HEK293 (cell line): ENCODE results near the gene GNAZ.

ENCODE experiments used
- MEIS1 ChIP-seq: sonication (generic); formaldehyde crosslinking; IDR thresholded peaks from 2 replicates; pipeline ENCODE4 v1.8.1; 2022; ENCODE audit warnings: missing genetic modification reagents, mild to moderate bottlenecking, borderline replicate concordance
- ZNF132 ChIP-seq: fragments of 450-650 bp; formaldehyde crosslinking; IDR thresholded peaks from 2 replicates; pipeline ENCODE4 v1.5.1; 2017; ENCODE audit warnings: missing biosample characterization, missing genetic modification characterization, borderline replicate concordance
- ZNF777 ChIP-seq: fragments of 450-650 bp; formaldehyde crosslinking; IDR thresholded peaks from 2 replicates; pipeline ENCODE4 v1.5.1; 2017; ENCODE audit warnings: missing biosample characterization, missing genetic modification characterization, borderline replicate concordance

GRCh38 chr22:23158516-23159290 is 88.4 kb downstream of the GNAZ start:
- TF ChIP-seq ZNF777, result no peak
- TF ChIP-seq MEIS1 (CRISPR knock-in tag), result no peak
- TF ChIP-seq ZNF132, result no peak
